IMR-90 (cell line): ENCODE measurements around the gene TMEM53. TPM values are rescaled to one million over a fixed set of nuclear protein-coding genes. Genes with fewer than 3 reads are reported as not detected.

ENCODE experiments used
- ATAC-seq: fragments of 200-7000 bp; cut with Tn5 transposase; 2 replicates; pipeline ENCODE4 v1.9.1; 2020; ENCODE audit warnings: low read depth, mild to moderate bottlenecking, moderate library complexity
- BruUV-seq: library from RNA; stranded (reverse); fragments of 400-500 nt; replicated peaks from 2 replicates; lab custom pipeline; 2021; lab: Mats Ljungman, UMichigan
- CTCF ChIA-PET: fragments of 300-600 bp; formaldehyde crosslinking; extraction: SDS; loops from one replicate; lab custom pipeline; 2021; ENCODE audit warnings: antibody characterized with exemption; lab: Yijun Ruan, JAX
- POLR2A ChIA-PET: fragments of 300-600 bp; sonication (Branson Sonifier 250); formaldehyde crosslinking; loops from one replicate; lab custom pipeline; 2022; ENCODE audit warnings: antibody characterized with exemption; ENCODE audit not compliant: unreplicated experiment; lab: Charles Lee
- DNase-seq: peaks from one replicate; pipeline ENCODE4 v3.0.0; 2013
- H2AFZ ChIP-seq: replicated peaks from 2 replicates; pipeline ENCODE3; 2013; ENCODE audit warnings: low read length, mild to moderate bottlenecking; ENCODE audit not compliant: poor library complexity
- H2AK5ac ChIP-seq: 2 replicates; pipeline ENCODE4 v1.6.1; 2013; ENCODE audit warnings: low read depth, low read length, inconsistent platforms
- H2AK9ac ChIP-seq: replicated peaks from 2 replicates; pipeline ENCODE3; 2013; ENCODE audit warnings: mild to moderate bottlenecking, low read depth, low read length, moderate library complexity; ENCODE audit not compliant: poor library complexity
- H2BK120ac ChIP-seq: 2 replicates; pipeline ENCODE4 v1.6.1; 2013; ENCODE audit warnings: low read depth, low read length, inconsistent platforms
- H2BK15ac ChIP-seq: 3 replicates; pipeline ENCODE4 v1.6.1; 2013; ENCODE audit warnings: low read depth, low read length, inconsistent platforms
- H2BK20ac ChIP-seq: 2 replicates; pipeline ENCODE4 v1.6.1; 2013; ENCODE audit warnings: low read depth, mild to moderate bottlenecking, inconsistent platforms, low read length, moderate library complexity
- H2BK5ac ChIP-seq: 2 replicates; pipeline ENCODE4 v1.6.1; 2013; ENCODE audit warnings: mild to moderate bottlenecking, low read depth, low read length, inconsistent platforms; ENCODE audit not compliant: poor library complexity, severe bottlenecking
- H3K14ac ChIP-seq: replicated peaks from 2 replicates; pipeline ENCODE4 v1.6.1; 2013; ENCODE audit warnings: low read depth, low read length, inconsistent platforms
- H3K18ac ChIP-seq: 2 replicates; pipeline ENCODE4 v1.6.1; 2013; ENCODE audit warnings: low read depth, low read length, control low read depth
- H3K23ac ChIP-seq: 2 replicates; pipeline ENCODE4 v1.6.1; 2013; ENCODE audit warnings: low read depth, low read length, inconsistent platforms
- H3K27ac ChIP-seq: 2 replicates; pipeline ENCODE4 v1.5.1; 2013; ENCODE audit warnings: mild to moderate bottlenecking, control low read depth, low read length; ENCODE audit not compliant: insufficient read depth
- H3K27me3 ChIP-seq: 2 replicates; pipeline ENCODE4 v1.6.1; 2013; ENCODE audit warnings: low read length; ENCODE audit not compliant: control insufficient read depth, insufficient read depth
- H3K36me3 ChIP-seq: 2 replicates; pipeline ENCODE4 v1.6.1; 2013; ENCODE audit warnings: low read length, mixed read lengths; ENCODE audit not compliant: control insufficient read depth, insufficient read depth
- H3K4ac ChIP-seq: 2 replicates; pipeline ENCODE4 v1.6.1; 2013; ENCODE audit warnings: low read depth, low read length, inconsistent platforms
- H3K4me1 ChIP-seq: 2 replicates; pipeline ENCODE4 v1.6.1; 2013; ENCODE audit warnings: low read length, mixed read lengths; ENCODE audit not compliant: control insufficient read depth, insufficient read depth
- H3K4me2 ChIP-seq: 2 replicates; pipeline ENCODE4 v1.6.1; 2013; ENCODE audit warnings: low read depth, mild to moderate bottlenecking, control low read depth, low read length, moderate library complexity
- H3K4me3 ChIP-seq: 2 replicates; pipeline ENCODE4 v1.5.1; 2013; ENCODE audit warnings: low read depth, mild to moderate bottlenecking, control low read depth, low read length, moderate library complexity; ENCODE audit not compliant: insufficient read depth
- H3K56ac ChIP-seq: 2 replicates; pipeline ENCODE4 v1.6.1; 2013; ENCODE audit warnings: low read length, inconsistent platforms; ENCODE audit not compliant: insufficient read depth; ENCODE audit errors: extremely low read depth
- H3K79me1 ChIP-seq, 2 experiments: 2 replicates each; pipeline ENCODE4 v1.6.1; 2013; ENCODE audit warnings: low read length in 2 of 2, inconsistent platforms in 1 of 2, low read depth in 1 of 2
- H3K9ac ChIP-seq: 2 replicates; pipeline ENCODE4 v1.6.1; 2013; ENCODE audit warnings: low read depth, low read length, control low read depth
- H3K9me1 ChIP-seq: 2 replicates; pipeline ENCODE4 v1.6.1; 2013; ENCODE audit warnings: low read length, inconsistent platforms; ENCODE audit not compliant: insufficient read depth
- H3K9me3 ChIP-seq: 2 replicates; pipeline ENCODE4 v1.6.1; 2013; ENCODE audit warnings: low read length; ENCODE audit not compliant: control insufficient read depth, insufficient read depth
- H4K20me1 ChIP-seq: 2 replicates; pipeline ENCODE4 v1.6.1; 2013; ENCODE audit warnings: low read length, inconsistent platforms; ENCODE audit not compliant: insufficient read depth
- H4K5ac ChIP-seq: 2 replicates; pipeline ENCODE4 v1.6.1; 2013; ENCODE audit warnings: mild to moderate bottlenecking, low read depth, low read length, control low read depth
- H4K8ac ChIP-seq, 2 experiments: 2 replicates each; pipeline ENCODE4 v1.6.1; 2013; ENCODE audit warnings: low read depth in 2 of 2, low read length in 2 of 2, control low read depth in 1 of 2, inconsistent platforms in 1 of 2
- H4K91ac ChIP-seq: 2 replicates; pipeline ENCODE4 v1.6.1; 2013; ENCODE audit warnings: low read depth, low read length, inconsistent platforms; ENCODE audit not compliant: insufficient read depth
- CEBPB ChIP-seq: IDR thresholded peaks from 2 replicates; pipeline ENCODE4 v1.6.1; 2012; ENCODE audit warnings: low read depth, low read length, improper control_type of control experiment
- FOS ChIP-seq: fragments of 150-350 bp; IDR thresholded peaks from 2 replicates; pipeline ENCODE4 v1.6.1; 2016; ENCODE audit warnings: low read depth, low read length
- POLR2A ChIP-seq: IDR thresholded peaks from 2 replicates; pipeline ENCODE4 v1.6.1; 2012; ENCODE audit warnings: mild to moderate bottlenecking, low read depth, low read length
- RAD21 ChIP-seq: IDR thresholded peaks from 2 replicates; pipeline ENCODE4 v1.6.1; 2012; ENCODE audit warnings: low read length, improper control_type of control experiment
- RFX5 ChIP-seq: IDR thresholded peaks from 2 replicates; pipeline ENCODE4 v1.8.0; 2012; ENCODE audit warnings: low read depth, mild to moderate bottlenecking, low read length, moderate library complexity
- WGBS, 2 experiments: methylation state at CpG; one replicate each; pipeline versions ENCODE4 v1.1.5 to v1.1.7; 2013; ENCODE audit warnings: missing lambda C conversion rate in 2 of 2; ENCODE audit not compliant: insufficient read length in 1 of 2; ENCODE audit errors: extremely low coverage in 2 of 2; 5-methylcytosine and 5-hydroxymethylcytosine counted together
- dilution Hi-C: fragments of 300-500 bp; cut with HindIII; formaldehyde crosslinking; loops from one replicate; pipeline ENCODE4 v1.14.3; 2018; ENCODE audit warnings: low sequenced_read_pairs; ENCODE audit not compliant: unreplicated experiment
- in situ Hi-C: fragments of 300-500 bp; cut with MboI; formaldehyde crosslinking; loops from 3 replicates; pipeline ENCODE4 v1.14.3; 2019; ENCODE audit warnings: low sequenced_read_pairs, inconsistent platforms, mixed read lengths
- intact Hi-C: fragments of 100-400 bp; cut with micrococcal nuclease; formaldehyde crosslinking; loops from 2 replicates; pipeline ENCODE4 v1.10.0; 2022
- polyA plus RNA-seq, 3 experiments: library from polyadenylated mRNA; depleted of rRNA; stranded (reverse); fragments of >200 nt; gene quantifications; 2 replicates each; pipeline ENCODE4 v1.2.3, GENCODE V29; 2012; ENCODE audit warnings: low replicate concordance in 1 of 3
- total RNA-seq: library from RNA; depleted of rRNA; stranded (reverse); fragments of >200 nt; gene quantifications from 2 replicates; pipeline ENCODE4 v1.2.3, GENCODE V29; 2012
- TF ChIP-seq, protein P1 (sequence below): fragments of 150-350 bp; IDR thresholded peaks from 2 replicates; pipeline ENCODE4 v1.6.1; 2016; ENCODE audit warnings: low read depth, mild to moderate bottlenecking, low read length, moderate library complexity, borderline replicate concordance

TMEM53 gene
- total and polyA plus RNA-seq, 2 of the 4 experiments (the other 2 are of a cell fraction): 2.7 to 6.3 TPM

DNA sequence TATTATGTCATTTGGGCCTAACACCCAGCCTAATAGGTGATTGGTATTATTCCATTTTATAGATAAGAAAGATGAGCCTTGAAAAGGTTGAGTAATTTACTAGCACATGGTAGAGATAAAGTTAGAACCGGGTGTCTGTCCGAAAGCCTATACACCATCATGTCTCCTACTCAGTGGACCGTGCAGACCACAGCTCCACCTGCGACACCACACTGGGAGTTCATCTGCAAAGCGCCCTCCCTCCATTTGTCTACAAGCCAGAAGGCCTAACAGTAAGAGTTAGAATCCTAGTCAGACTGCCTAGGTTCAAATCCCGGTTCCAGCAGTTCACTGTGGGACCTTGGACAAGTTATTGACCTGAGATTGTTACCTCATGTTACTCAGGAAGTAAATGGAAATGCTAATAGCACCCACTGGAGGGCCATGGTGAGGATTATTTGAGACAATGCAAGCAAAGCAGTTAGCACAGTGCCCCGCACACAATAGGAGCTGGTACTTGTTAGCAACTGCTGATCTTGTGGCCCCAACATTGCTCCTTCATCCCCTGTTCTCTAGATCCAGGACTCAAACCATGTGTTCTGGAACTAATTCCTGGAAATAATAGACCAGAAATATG, 20.7 kb upstream of the TMEM53 start:
- Histone ChIP-seq H3K14ac (no peak overlapping the region), H4K20me1 (no peaks in the 10 kb centered on the region), H2AK5ac (no peak overlapping the region), H2BK120ac (no peak overlapping the region), H2AFZ (no peak overlapping the region), H4K91ac (no peak overlapping the region), H3K79me1 (no peaks in the 10 kb centered on the region), H3K4me1 (no peaks in the 10 kb centered on the region), H3K23ac (no peak overlapping the region), H4K8ac (no peak overlapping the region), H2AK9ac (no peak overlapping the region), H3K4me2 (no peak overlapping the region), H3K27ac (no peak overlapping the region), H3K18ac (no peak overlapping the region), H3K56ac (no peak overlapping the region), H2BK5ac (no peak overlapping the region), H3K9me1 (no peaks in the 10 kb centered on the region), H3K27me3 (peaks cover 14% of the 10 kb centered on the region), H4K5ac (no peak overlapping the region), H3K36me3 (no peaks in the 10 kb centered on the region), H2BK20ac (no peak overlapping the region), H3K9ac (no peak overlapping the region), H2BK15ac (no peak overlapping the region), H3K4me3 (no peak overlapping the region), H3K4ac (no peak overlapping the region), H3K9me3 (no peaks in the 10 kb centered on the region)
- ChIA-PET POLR2A (no interaction called here), CTCF (no interaction called here)
- in situ Hi-C loops (no loop called here), dilution Hi-C loops (no loop called here), intact Hi-C loops (no loop called here)
- no peak for TF ChIP-seq CEBPB
- TF ChIP-seq, protein P1, sequence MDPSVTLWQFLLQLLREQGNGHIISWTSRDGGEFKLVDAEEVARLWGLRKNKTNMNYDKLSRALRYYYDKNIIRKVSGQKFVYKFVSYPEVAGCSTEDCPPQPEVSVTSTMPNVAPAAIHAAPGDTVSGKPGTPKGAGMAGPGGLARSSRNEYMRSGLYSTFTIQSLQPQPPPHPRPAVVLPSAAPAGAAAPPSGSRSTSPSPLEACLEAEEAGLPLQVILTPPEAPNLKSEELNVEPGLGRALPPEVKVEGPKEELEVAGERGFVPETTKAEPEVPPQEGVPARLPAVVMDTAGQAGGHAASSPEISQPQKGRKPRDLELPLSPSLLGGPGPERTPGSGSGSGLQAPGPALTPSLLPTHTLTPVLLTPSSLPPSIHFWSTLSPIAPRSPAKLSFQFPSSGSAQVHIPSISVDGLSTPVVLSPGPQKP: no peak
- no peak for TF ChIP-seq FOS
- TF ChIP-seq POLR2A: no peak
- no peak for TF ChIP-seq RFX5
- no peak for TF ChIP-seq RAD21
- ATAC-seq (no peak), DNase-seq (no peak)
- WGBS, 2 experiments: no CpG with 5 or more reads among the region's 7 CpGs
- BruUV-seq: no TSS peak
